GM12878 (cell line): ENCODE results near the gene CMC1. TPM values are rescaled to one million over a fixed set of nuclear protein-coding genes. Genes with fewer than 3 reads are reported as not detected.

ENCODE experiments used
- ASH2L ChIP-seq: fragments of 300-600, 200-600 bp; sonication (generic); IDR thresholded peaks from 2 replicates; pipeline ENCODE4 v1.6.1; 2017; ENCODE audit warnings: low read depth, mild to moderate bottlenecking, borderline replicate concordance
- ESRRA ChIP-seq: IDR thresholded peaks from 2 replicates; pipeline ENCODE4 v1.6.1; 2012; ENCODE audit warnings: mild to moderate bottlenecking, low read length, improper control_type of control experiment
- GABPA ChIP-seq: IDR thresholded peaks from 2 replicates; pipeline ENCODE4 v1.6.1; 2014; ENCODE audit warnings: antibody characterized with exemption, low read depth, mild to moderate bottlenecking, inconsistent platforms
- IKZF2 ChIP-seq, 2 experiments: fragments of 450-650 bp; IDR thresholded peaks; 2 replicates each; pipeline ENCODE4 v1.6.1; 2017; ENCODE audit warnings: mild to moderate bottlenecking in 2 of 2, moderate library complexity in 2 of 2
- PAX5 ChIP-seq: IDR thresholded peaks from 2 replicates; pipeline ENCODE4 v1.6.1; 2011; ENCODE audit warnings: low read depth, low read length, borderline replicate concordance
- POLR2AphosphoS5 ChIP-seq: IDR thresholded peaks from 2 replicates; pipeline ENCODE4 v1.6.1; 2011; ENCODE audit warnings: mild to moderate bottlenecking, low read length, inconsistent platforms
- RCOR1 ChIP-seq: conservative IDR thresholded peaks from 2 replicates; pipeline ENCODE4 v1.6.1; 2012; ENCODE audit warnings: low read depth, low read length, improper control_type of control experiment
- SMAD1 ChIP-seq: fragments of 450-650 bp; IDR thresholded peaks from 2 replicates; pipeline ENCODE4 v1.6.1; 2018; ENCODE audit warnings: mild to moderate bottlenecking, low read depth; ENCODE audit not compliant: partially characterized antibody
- SMAD5 ChIP-seq: IDR thresholded peaks from 2 replicates; pipeline ENCODE4 v1.6.1; 2016; ENCODE audit warnings: antibody characterized with exemption, low read depth
- TCF3 ChIP-seq: IDR thresholded peaks from 2 replicates; pipeline ENCODE4 v1.6.1; 2012; ENCODE audit warnings: low read depth, mild to moderate bottlenecking, low read length, borderline replicate concordance; ENCODE audit not compliant: insufficient read depth
- ZBED1 ChIP-seq: IDR thresholded peaks from 2 replicates; pipeline ENCODE4 v1.6.1; 2016; ENCODE audit warnings: borderline replicate concordance
- polyA plus RNA-seq, 11 experiments: library from polyadenylated mRNA; depleted of rRNA in 4 of 11; unstranded in 6 of 11; stranded (reverse) in 5 of 11; fragments of >200 nt; fragmentation: Nextera tagmentation in 4 of 11; fragmentation: Illumina TruSeq in 1 of 11; extraction: Ambion mirVana in 4 of 11; extraction: Trizol in 1 of 11; gene quantifications; 1 replicate in 1 of 11; 2 replicates in 10 of 11; pipeline versions ENCODE4 v1.2.1 to v1.2.3, GENCODE V29; 2011 to 2016; ENCODE audit warnings: inconsistent platforms in 2 of 11, missing spikeins in 2 of 11, low read depth in 1 of 11
- total RNA-seq, 4 experiments: library from RNA; depleted of rRNA in 3 of 4; stranded (reverse); fragments of >200 nt in 3 of 4; fragmentation: Illumina TruSeq in 1 of 4; extraction: Trizol in 1 of 4; gene quantifications; 2 replicates each; pipeline versions ENCODE4 v1.2.1 to v1.2.3, GENCODE V29; 2013 to 2021
- TF ChIP-seq, protein P1 (sequence below): IDR thresholded peaks from 2 replicates; pipeline ENCODE4 v1.6.1; 2012; ENCODE audit warnings: low read depth, low read length, improper control_type of control experiment
- TF ChIP-seq, protein P2 (sequence below): IDR thresholded peaks from 2 replicates; pipeline ENCODE4 v1.6.1; 2011; ENCODE audit warnings: low read depth, mild to moderate bottlenecking, low read length, moderate library complexity, borderline replicate concordance; ENCODE audit errors: extremely low read depth
- TF ChIP-seq, protein P3 (sequence below): fragments of 450-650 bp; IDR thresholded peaks from 2 replicates; pipeline ENCODE4 v1.6.1; 2016; ENCODE audit warnings: mild to moderate bottlenecking, moderate library complexity, borderline replicate concordance
- TF ChIP-seq, protein P4 (sequence below): IDR thresholded peaks from 2 replicates; pipeline ENCODE4 v1.6.1; 2011; ENCODE audit warnings: borderline replicate concordance, low read depth, mild to moderate bottlenecking, moderate library complexity, low read length; ENCODE audit not compliant: insufficient read depth, poor library complexity, severe bottlenecking
- TF ChIP-seq, protein P5 (sequence below): fragments of 450-650 bp; IDR thresholded peaks from 2 replicates; pipeline ENCODE4 v1.6.1; 2018; ENCODE audit warnings: borderline replicate concordance, mild to moderate bottlenecking; ENCODE audit not compliant: partially characterized antibody
- TF ChIP-seq, protein P6 (sequence below): fragments of 450-650 bp; IDR thresholded peaks from 2 replicates; pipeline ENCODE4 v1.6.1; 2017; ENCODE audit warnings: borderline replicate concordance

Gene CMC1
- total and polyA plus RNA-seq, 10 of the 15 experiments (the other 5 are each of a cell fraction or from before 2014, with no cell fraction given) = 12.3 to 118 (median 29.3) TPM

DNA sequence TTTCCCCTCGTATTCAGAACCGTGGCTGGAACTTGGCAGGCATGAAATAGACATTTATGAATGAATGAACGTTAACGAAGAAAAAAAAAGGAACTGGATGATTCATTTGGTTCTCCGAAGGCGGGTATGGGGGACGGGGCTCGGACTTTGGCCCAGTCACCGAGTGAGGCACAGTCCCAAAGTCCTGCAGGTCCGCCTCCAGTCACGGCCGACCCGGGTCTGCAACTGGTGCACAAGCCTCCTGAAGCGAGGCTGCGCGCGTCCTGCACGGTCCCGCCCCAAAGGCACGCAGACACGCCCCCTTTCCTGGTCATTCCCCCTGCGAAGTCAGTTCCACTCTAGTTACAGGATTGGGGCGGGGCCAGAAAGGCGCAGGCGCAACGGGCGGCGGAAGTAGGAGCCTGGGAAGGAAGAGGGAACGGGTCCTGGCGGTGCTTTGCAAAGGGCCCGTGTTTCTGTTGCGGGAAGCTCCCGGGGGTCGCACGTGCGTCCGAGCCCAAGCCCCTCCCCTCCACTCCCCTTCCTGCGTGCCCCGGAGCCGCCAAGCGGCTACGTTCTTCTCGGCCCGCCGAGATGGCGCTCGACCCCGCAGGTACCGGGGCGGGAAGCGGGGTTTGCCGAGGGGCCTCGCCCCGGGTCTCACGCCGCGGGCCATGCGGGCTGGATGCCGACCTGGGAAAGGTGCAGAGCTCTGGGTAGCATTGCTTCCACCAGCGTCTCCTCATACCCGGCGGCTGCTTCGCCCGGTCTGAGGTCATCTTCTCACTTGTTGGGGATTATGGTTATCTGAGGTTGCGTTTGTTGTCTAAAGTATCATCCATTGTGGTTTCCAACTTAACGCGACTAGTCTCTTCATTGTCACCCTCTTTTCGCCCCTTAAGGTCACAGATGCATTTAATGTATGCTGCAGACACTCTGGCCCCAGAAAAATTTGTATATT is at the start of gene CMC1 (continued):
- TF ChIP-seq, protein P1, sequence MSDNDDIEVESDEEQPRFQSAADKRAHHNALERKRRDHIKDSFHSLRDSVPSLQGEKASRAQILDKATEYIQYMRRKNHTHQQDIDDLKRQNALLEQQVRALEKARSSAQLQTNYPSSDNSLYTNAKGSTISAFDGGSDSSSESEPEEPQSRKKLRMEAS = peak; percentile 37
- TF ChIP-seq, protein P2, sequence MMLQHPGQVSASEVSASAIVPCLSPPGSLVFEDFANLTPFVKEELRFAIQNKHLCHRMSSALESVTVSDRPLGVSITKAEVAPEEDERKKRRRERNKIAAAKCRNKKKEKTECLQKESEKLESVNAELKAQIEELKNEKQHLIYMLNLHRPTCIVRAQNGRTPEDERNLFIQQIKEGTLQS = no peak
- peak; percentile 36 for TF ChIP-seq SMAD1
- TF ChIP-seq, protein P3, sequence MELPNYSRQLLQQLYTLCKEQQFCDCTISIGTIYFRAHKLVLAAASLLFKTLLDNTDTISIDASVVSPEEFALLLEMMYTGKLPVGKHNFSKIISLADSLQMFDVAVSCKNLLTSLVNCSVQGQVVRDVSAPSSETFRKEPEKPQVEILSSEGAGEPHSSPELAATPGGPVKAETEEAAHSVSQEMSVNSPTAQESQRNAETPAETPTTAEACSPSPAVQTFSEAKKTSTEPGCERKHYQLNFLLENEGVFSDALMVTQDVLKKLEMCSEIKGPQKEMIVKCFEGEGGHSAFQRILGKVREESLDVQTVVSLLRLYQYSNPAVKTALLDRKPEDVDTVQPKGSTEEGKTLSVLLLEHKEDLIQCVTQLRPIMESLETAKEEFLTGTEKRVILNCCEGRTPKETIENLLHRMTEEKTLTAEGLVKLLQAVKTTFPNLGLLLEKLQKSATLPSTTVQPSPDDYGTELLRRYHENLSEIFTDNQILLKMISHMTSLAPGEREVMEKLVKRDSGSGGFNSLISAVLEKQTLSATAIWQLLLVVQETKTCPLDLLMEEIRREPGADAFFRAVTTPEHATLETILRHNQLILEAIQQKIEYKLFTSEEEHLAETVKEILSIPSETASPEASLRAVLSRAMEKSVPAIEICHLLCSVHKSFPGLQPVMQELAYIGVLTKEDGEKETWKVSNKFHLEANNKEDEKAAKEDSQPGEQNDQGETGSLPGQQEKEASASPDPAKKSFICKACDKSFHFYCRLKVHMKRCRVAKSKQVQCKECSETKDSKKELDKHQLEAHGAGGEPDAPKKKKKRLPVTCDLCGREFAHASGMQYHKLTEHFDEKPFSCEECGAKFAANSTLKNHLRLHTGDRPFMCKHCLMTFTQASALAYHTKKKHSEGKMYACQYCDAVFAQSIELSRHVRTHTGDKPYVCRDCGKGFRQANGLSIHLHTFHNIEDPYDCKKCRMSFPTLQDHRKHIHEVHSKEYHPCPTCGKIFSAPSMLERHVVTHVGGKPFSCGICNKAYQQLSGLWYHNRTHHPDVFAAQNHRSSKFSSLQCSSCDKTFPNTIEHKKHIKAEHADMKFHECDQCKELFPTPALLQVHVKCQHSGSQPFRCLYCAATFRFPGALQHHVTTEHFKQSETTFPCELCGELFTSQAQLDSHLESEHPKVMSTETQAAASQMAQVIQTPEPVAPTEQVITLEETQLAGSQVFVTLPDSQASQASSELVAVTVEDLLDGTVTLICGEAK = peak; percentile 33; the same call in 1 of the 2 replicates
- TF ChIP-seq, protein P4, sequence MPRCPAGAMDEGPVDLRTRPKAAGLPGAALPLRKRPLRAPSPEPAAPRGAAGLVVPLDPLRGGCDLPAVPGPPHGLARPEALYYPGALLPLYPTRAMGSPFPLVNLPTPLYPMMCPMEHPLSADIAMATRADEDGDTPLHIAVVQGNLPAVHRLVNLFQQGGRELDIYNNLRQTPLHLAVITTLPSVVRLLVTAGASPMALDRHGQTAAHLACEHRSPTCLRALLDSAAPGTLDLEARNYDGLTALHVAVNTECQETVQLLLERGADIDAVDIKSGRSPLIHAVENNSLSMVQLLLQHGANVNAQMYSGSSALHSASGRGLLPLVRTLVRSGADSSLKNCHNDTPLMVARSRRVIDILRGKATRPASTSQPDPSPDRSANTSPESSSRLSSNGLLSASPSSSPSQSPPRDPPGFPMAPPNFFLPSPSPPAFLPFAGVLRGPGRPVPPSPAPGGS = no peak
- TF ChIP-seq TCF3 = peak; percentile 53; the same call in 1 of the 2 replicates
- TF ChIP-seq, protein P5, sequence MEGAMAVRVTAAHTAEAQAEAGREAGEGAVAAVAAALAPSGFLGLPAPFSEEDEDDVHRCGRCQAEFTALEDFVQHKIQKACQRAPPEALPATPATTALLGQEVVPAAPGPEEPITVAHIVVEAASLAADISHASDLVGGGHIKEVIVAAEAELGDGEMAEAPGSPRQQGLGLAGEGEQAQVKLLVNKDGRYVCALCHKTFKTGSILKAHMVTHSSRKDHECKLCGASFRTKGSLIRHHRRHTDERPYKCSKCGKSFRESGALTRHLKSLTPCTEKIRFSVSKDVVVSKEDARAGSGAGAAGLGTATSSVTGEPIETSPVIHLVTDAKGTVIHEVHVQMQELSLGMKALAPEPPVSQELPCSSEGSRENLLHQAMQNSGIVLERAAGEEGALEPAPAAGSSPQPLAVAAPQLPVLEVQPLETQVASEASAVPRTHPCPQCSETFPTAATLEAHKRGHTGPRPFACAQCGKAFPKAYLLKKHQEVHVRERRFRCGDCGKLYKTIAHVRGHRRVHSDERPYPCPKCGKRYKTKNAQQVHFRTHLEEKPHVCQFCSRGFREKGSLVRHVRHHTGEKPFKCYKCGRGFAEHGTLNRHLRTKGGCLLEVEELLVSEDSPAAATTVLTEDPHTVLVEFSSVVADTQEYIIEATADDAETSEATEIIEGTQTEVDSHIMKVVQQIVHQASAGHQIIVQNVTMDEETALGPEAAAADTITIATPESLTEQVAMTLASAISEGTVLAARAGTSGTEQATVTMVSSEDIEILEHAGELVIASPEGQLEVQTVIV = peak; percentile 37
- TF ChIP-seq, protein P6, sequence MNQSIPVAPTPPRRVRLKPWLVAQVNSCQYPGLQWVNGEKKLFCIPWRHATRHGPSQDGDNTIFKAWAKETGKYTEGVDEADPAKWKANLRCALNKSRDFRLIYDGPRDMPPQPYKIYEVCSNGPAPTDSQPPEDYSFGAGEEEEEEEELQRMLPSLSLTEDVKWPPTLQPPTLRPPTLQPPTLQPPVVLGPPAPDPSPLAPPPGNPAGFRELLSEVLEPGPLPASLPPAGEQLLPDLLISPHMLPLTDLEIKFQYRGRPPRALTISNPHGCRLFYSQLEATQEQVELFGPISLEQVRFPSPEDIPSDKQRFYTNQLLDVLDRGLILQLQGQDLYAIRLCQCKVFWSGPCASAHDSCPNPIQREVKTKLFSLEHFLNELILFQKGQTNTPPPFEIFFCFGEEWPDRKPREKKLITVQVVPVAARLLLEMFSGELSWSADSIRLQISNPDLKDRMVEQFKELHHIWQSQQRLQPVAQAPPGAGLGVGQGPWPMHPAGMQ = no peak
- TF ChIP-seq ZBED1 = no peak
- no peak; the same call in 1 of the 2 replicates for TF ChIP-seq SMAD5
- TF ChIP-seq POLR2AphosphoS5 = peak; percentile 90
- TF ChIP-seq PAX5 = 0 out of 2 replicates have a peak, but pooled peaks have one; percentile 36
- peak; percentile 87; the same call in 1 of the 2 replicates for TF ChIP-seq ASH2L
- 0 out of 2 replicates have a peak, but pooled peaks have one; percentile 60 for TF ChIP-seq RCOR1
- TF ChIP-seq IKZF2 (IDR thresholded peaks at IDR 0.05) = peak; percentile 85 to 86
- 0 out of 2 replicates have a peak, but pooled peaks have one; percentile 50 for TF ChIP-seq GABPA
- peak; percentile 79; the same call in 1 of the 2 replicates for TF ChIP-seq ESRRA
